Measurements from ENCODE around the gene MRPL27.

The MRPL27 gene

GRCh38 chr17:50381920-50382319 lies 8.9 kb upstream of the MRPL27 start:
- no peak overlapping the region for H3K27ac ChIP-seq (ENCODE audit: low read depth, low read length)
- no peak overlapping the region for H3K4me3 ChIP-seq (ENCODE audit: low read depth in 1 of 2, low read length in 2 of 2)
- no peaks in the 10 kb centered on the region for H3K9me3 ChIP-seq (ENCODE audit: low read length)
- no peak overlapping the region for H3K9ac ChIP-seq (ENCODE audit: low read length)
- no peaks in the 10 kb centered on the region for H3K27me3 ChIP-seq (ENCODE audit: control insufficient read depth in 1 of 2, insufficient read depth in 2 of 2, low read length in 2 of 2)
- no peaks in the 10 kb centered on the region for H3K4me1 ChIP-seq (ENCODE audit: insufficient read depth, low read length)
- peaks cover 61% of the 10 kb centered on the region for H3K36me3 ChIP-seq (ENCODE audit: insufficient read depth, low read length)

- no peak overlapping the region for H3K9ac ChIP-seq (ENCODE audit: low read length)
- no peak overlapping the region for H3K27ac ChIP-seq (ENCODE audit: low read depth, low read length)
- no peaks in the 10 kb centered on the region for H3K9me3 ChIP-seq (ENCODE audit: low read length)
- no peaks in the 10 kb centered on the region for H3K27me3 ChIP-seq (ENCODE audit: control insufficient read depth in 1 of 2, insufficient read depth in 2 of 2, low read length in 2 of 2)
- H3K4me1 ChIP-seq (ENCODE audit: insufficient read depth, low read length), result no peaks in the 10 kb centered on the region
- H3K4me3 ChIP-seq (ENCODE audit: low read depth in 1 of 2, low read length in 2 of 2), result no peak overlapping the region
- H3K36me3 ChIP-seq (ENCODE audit: insufficient read depth, low read length), result peaks cover 55% of the 10 kb centered on the region
Observed at GRCh38 chr17:50381260-50381815, 8.4 kb upstream of the MRPL27 start.

- H3K27me3 ChIP-seq (ENCODE audit: control insufficient read depth in 1 of 2, insufficient read depth in 2 of 2, low read length in 2 of 2), result no peaks in the 10 kb centered on the region
- no peak overlapping the region for H3K4me3 ChIP-seq (ENCODE audit: low read depth in 1 of 2, low read length in 2 of 2)
- peaks cover 48% of the 10 kb centered on the region for H3K36me3 ChIP-seq (ENCODE audit: insufficient read depth, low read length)
- no peak overlapping the region for H3K9ac ChIP-seq (ENCODE audit: low read length)
- H3K27ac ChIP-seq (ENCODE audit: low read depth, low read length), result no peak overlapping the region
- H3K9me3 ChIP-seq (ENCODE audit: low read length), result no peaks in the 10 kb centered on the region
- H3K4me1 ChIP-seq (ENCODE audit: insufficient read depth, low read length), result no peaks in the 10 kb centered on the region
Observed at GRCh38 chr17:50380369-50381259, 7.6 kb upstream of the MRPL27 start.

GRCh38 chr17:50379351-50380132 lies 6.6 kb upstream of the MRPL27 start:
- Histone ChIP-seq H3K4me3 (ENCODE audit: low read depth in 1 of 2, low read length in 2 of 2) (no peak overlapping the region), H3K9me3 (ENCODE audit: low read length) (no peaks in the 10 kb centered on the region), H3K4me1 (ENCODE audit: insufficient read depth, low read length) (no peaks in the 10 kb centered on the region), H3K9ac (ENCODE audit: low read length) (no peak overlapping the region), H3K27me3 (ENCODE audit: control insufficient read depth in 1 of 2, insufficient read depth in 2 of 2, low read length in 2 of 2) (no peaks in the 10 kb centered on the region), H3K27ac (ENCODE audit: low read depth, low read length) (no peak overlapping the region), H3K36me3 (ENCODE audit: insufficient read depth, low read length) (peaks cover 37% of the 10 kb centered on the region)

- Histone ChIP-seq H3K4me1 (ENCODE audit: insufficient read depth, low read length) (peaks cover 13% of the 10 kb centered on the region), H3K27me3 (ENCODE audit: control insufficient read depth in 1 of 2, insufficient read depth in 2 of 2, low read length in 2 of 2) (no peaks in the 10 kb centered on the region), H3K9me3 (ENCODE audit: low read length) (no peaks in the 10 kb centered on the region), H3K27ac (ENCODE audit: low read depth, low read length) (no peak overlapping the region), H3K36me3 (ENCODE audit: insufficient read depth, low read length) (peaks cover 2% of the 10 kb centered on the region), H3K4me3 (ENCODE audit: low read depth in 1 of 2, low read length in 2 of 2) (no peak overlapping the region), H3K9ac (ENCODE audit: low read length) (no peak overlapping the region)
Observed at GRCh38 chr17:50375858-50376538, 3.0 kb upstream of the MRPL27 start.

- no peak overlapping the region for H3K27ac ChIP-seq (ENCODE audit: low read depth, low read length)
- no peaks in the 10 kb centered on the region for H3K9me3 ChIP-seq (ENCODE audit: low read length)
- H3K4me1 ChIP-seq (ENCODE audit: insufficient read depth, low read length), result peaks cover 14% of the 10 kb centered on the region
- peaks cover 20% of the 10 kb centered on the region for H3K36me3 ChIP-seq (ENCODE audit: insufficient read depth, low read length)
- no peak overlapping the region for H3K4me3 ChIP-seq (ENCODE audit: low read depth in 1 of 2, low read length in 2 of 2)
- H3K9ac ChIP-seq (ENCODE audit: low read length), result no peak overlapping the region
- no peaks in the 10 kb centered on the region for H3K27me3 ChIP-seq (ENCODE audit: control insufficient read depth in 1 of 2, insufficient read depth in 2 of 2, low read length in 2 of 2)
Observed at GRCh38 chr17:50373705-50374104, 721 bp upstream of the MRPL27 start.

- Histone ChIP-seq H3K27ac (ENCODE audit: low read depth, low read length) (peak overlapping the region; percentile 82), H3K36me3 (ENCODE audit: insufficient read depth, low read length) (peaks cover 34% of the 10 kb centered on the region), H3K9ac (ENCODE audit: low read length) (peak overlapping the region; percentile 93), H3K9me3 (ENCODE audit: low read length) (no peaks in the 10 kb centered on the region), H3K4me1 (ENCODE audit: insufficient read depth, low read length) (peaks cover 14% of the 10 kb centered on the region), H3K4me3 (ENCODE audit: low read depth in 1 of 2, low read length in 2 of 2) (peak overlapping the region; percentile 41 to 92), H3K27me3 (ENCODE audit: control insufficient read depth in 1 of 2, insufficient read depth in 2 of 2, low read length in 2 of 2) (no peaks in the 10 kb centered on the region)
Observed at GRCh38 chr17:50372222-50372757, 694 bp downstream of the MRPL27 start.

- Histone ChIP-seq H3K27ac (ENCODE audit: low read depth, low read length) (no peak overlapping the region), H3K9ac (ENCODE audit: low read length) (no peak overlapping the region), H3K36me3 (ENCODE audit: insufficient read depth, low read length) (peaks cover 42% of the 10 kb centered on the region), H3K27me3 (ENCODE audit: control insufficient read depth in 1 of 2, insufficient read depth in 2 of 2, low read length in 2 of 2) (no peaks in the 10 kb centered on the region), H3K4me3 (ENCODE audit: low read depth in 1 of 2, low read length in 2 of 2) (peak overlapping the region in 1 of 2 donors; percentile 92), H3K4me1 (ENCODE audit: insufficient read depth, low read length) (peaks cover 14% of the 10 kb centered on the region), H3K9me3 (ENCODE audit: low read length) (no peaks in the 10 kb centered on the region)
Observed at GRCh38 chr17:50371526-50371925, 1.5 kb downstream of the MRPL27 start.

- Histone ChIP-seq H3K27me3 (ENCODE audit: control insufficient read depth in 1 of 2, insufficient read depth in 2 of 2, low read length in 2 of 2) (no peaks in the 10 kb centered on the region), H3K27ac (ENCODE audit: low read depth, low read length) (no peak overlapping the region), H3K36me3 (ENCODE audit: insufficient read depth, low read length) (peaks cover 55% of the 10 kb centered on the region), H3K4me1 (ENCODE audit: insufficient read depth, low read length) (peaks cover 14% of the 10 kb centered on the region), H3K4me3 (ENCODE audit: low read depth in 1 of 2, low read length in 2 of 2) (no peak overlapping the region), H3K9ac (ENCODE audit: low read length) (no peak overlapping the region), H3K9me3 (ENCODE audit: low read length) (no peaks in the 10 kb centered on the region)
Observed at GRCh38 chr17:50370052-50370451, 2.9 kb downstream of the MRPL27 start.

- Histone ChIP-seq H3K4me1 (ENCODE audit: insufficient read depth, low read length) (peaks cover 17% of the 10 kb centered on the region), H3K9me3 (ENCODE audit: low read length) (no peaks in the 10 kb centered on the region), H3K27ac (ENCODE audit: low read depth, low read length) (no peak overlapping the region), H3K4me3 (ENCODE audit: low read depth in 1 of 2, low read length in 2 of 2) (no peak overlapping the region), H3K27me3 (ENCODE audit: control insufficient read depth in 1 of 2, insufficient read depth in 2 of 2, low read length in 2 of 2) (no peaks in the 10 kb centered on the region), H3K9ac (ENCODE audit: low read length) (no peak overlapping the region), H3K36me3 (ENCODE audit: insufficient read depth, low read length) (peaks cover 55% of the 10 kb centered on the region)
Observed at GRCh38 chr17:50367401-50367800, 5.6 kb downstream of the MRPL27 start.
